Measurements from ENCODE around the gene BEND6. TPM values are rescaled to one million over a fixed set of nuclear protein-coding genes. Genes with fewer than 3 reads are reported as not detected.

BEND6 gene
- total and polyA plus RNA-seq, 4 donors: 2.3 to 5.5 (median 3.1) TPM

- WGBS, 2 donors: 91 to 98% methylated on average over 1 of the region's 1 CpG
- H3K36me3 ChIP-seq (ENCODE audit: control insufficient read depth in 1 of 2, insufficient read depth in 2 of 2, low read length in 1 of 2): no peaks in the 10 kb centered on the region
- no peaks in the 10 kb centered on the region for H3K4me1 ChIP-seq (ENCODE audit: control insufficient read depth in 1 of 2, insufficient read depth in 2 of 2, low read length in 2 of 2)
- no peak overlapping the region for H3K4me3 ChIP-seq (ENCODE audit: low read length in 2 of 2)
- no peak overlapping the region for H3K27ac ChIP-seq (ENCODE audit: low read depth in 1 of 2, low read length in 2 of 2)
- intact Hi-C loops (cut with DNase I): no loop called here
- H3K27me3 ChIP-seq (ENCODE audit: control insufficient read depth in 1 of 2, insufficient read depth in 2 of 2, low read length in 1 of 2): no peaks in the 10 kb centered on the region
- DNase-seq: no peak
- no peak for ATAC-seq (ENCODE audit: low FRiP score)
- no peaks in the 10 kb centered on the region for H3K9me3 ChIP-seq (ENCODE audit: control insufficient read depth, low read length)
Measured at GRCh38 chr6:56978530-56978929, 23.6 kb downstream of the BEND6 start.

GRCh38 chr6:56984361-56984760, 29.5 kb downstream of the BEND6 start:
- Histone ChIP-seq H3K9me3 (ENCODE audit: control insufficient read depth, low read length) (no peaks in the 10 kb centered on the region), H3K27ac (ENCODE audit: low read depth in 1 of 2, low read length in 2 of 2) (no peak overlapping the region), H3K4me1 (ENCODE audit: control insufficient read depth in 1 of 2, insufficient read depth in 2 of 2, low read length in 2 of 2) (no peaks in the 10 kb centered on the region), H3K4me3 (ENCODE audit: low read length in 2 of 2) (no peak overlapping the region), H3K36me3 (ENCODE audit: control insufficient read depth in 1 of 2, insufficient read depth in 2 of 2, low read length in 1 of 2) (no peaks in the 10 kb centered on the region), H3K27me3 (ENCODE audit: control insufficient read depth in 1 of 2, insufficient read depth in 2 of 2, low read length in 1 of 2) (no peaks in the 10 kb centered on the region)
- WGBS, 2 donors: 83 to 86% methylated on average over 5 of the region's 5 CpGs
- no peak for DNase-seq
- no peak for ATAC-seq (ENCODE audit: low FRiP score)
- intact Hi-C loops (cut with DNase I): no loop called here

- Histone ChIP-seq H3K4me1 (ENCODE audit: control insufficient read depth in 1 of 2, insufficient read depth in 2 of 2, low read length in 2 of 2) (no peaks in the 10 kb centered on the region), H3K36me3 (ENCODE audit: control insufficient read depth in 1 of 2, insufficient read depth in 2 of 2, low read length in 1 of 2) (no peaks in the 10 kb centered on the region), H3K9me3 (ENCODE audit: control insufficient read depth, low read length) (no peaks in the 10 kb centered on the region), H3K27ac (ENCODE audit: low read depth in 1 of 2, low read length in 2 of 2) (no peak overlapping the region), H3K4me3 (ENCODE audit: low read length in 2 of 2) (no peak overlapping the region), H3K27me3 (ENCODE audit: control insufficient read depth in 1 of 2, insufficient read depth in 2 of 2, low read length in 1 of 2) (no peaks in the 10 kb centered on the region)
- DNase-seq (no peak), ATAC-seq (ENCODE audit: low FRiP score) (no peak)
- intact Hi-C loops (cut with DNase I): no loop called here
- WGBS, 2 donors: 90 to 96% methylated on average over 2 of the region's 2 CpGs
Measured at GRCh38 chr6:56984884-56985283, 30.0 kb downstream of the BEND6 start.

GRCh38 chr6:56986611-56987010, 31.7 kb downstream of the BEND6 start:
- DNase-seq (no peak), ATAC-seq (ENCODE audit: low FRiP score) (no peak)
- Histone ChIP-seq H3K4me1 (ENCODE audit: control insufficient read depth in 1 of 2, insufficient read depth in 2 of 2, low read length in 2 of 2) (no peaks in the 10 kb centered on the region), H3K4me3 (ENCODE audit: low read length in 2 of 2) (no peak overlapping the region), H3K27me3 (ENCODE audit: control insufficient read depth in 1 of 2, insufficient read depth in 2 of 2, low read length in 1 of 2) (no peaks in the 10 kb centered on the region), H3K36me3 (ENCODE audit: control insufficient read depth in 1 of 2, insufficient read depth in 2 of 2, low read length in 1 of 2) (no peaks in the 10 kb centered on the region), H3K9me3 (ENCODE audit: control insufficient read depth, low read length) (no peaks in the 10 kb centered on the region), H3K27ac (ENCODE audit: low read depth in 1 of 2, low read length in 2 of 2) (no peak overlapping the region)
- 14 to 15% methylated on average over 1 of the region's 1 CpG for WGBS, 2 donors
- intact Hi-C loops (cut with DNase I): no loop called here

GRCh38 chr6:56988145-56988544, 33.2 kb downstream of the BEND6 start:
- Histone ChIP-seq H3K36me3 (ENCODE audit: control insufficient read depth in 1 of 2, insufficient read depth in 2 of 2, low read length in 1 of 2) (no peaks in the 10 kb centered on the region), H3K9me3 (ENCODE audit: control insufficient read depth, low read length) (no peaks in the 10 kb centered on the region), H3K27me3 (ENCODE audit: control insufficient read depth in 1 of 2, insufficient read depth in 2 of 2, low read length in 1 of 2) (no peaks in the 10 kb centered on the region), H3K4me1 (ENCODE audit: control insufficient read depth in 1 of 2, insufficient read depth in 2 of 2, low read length in 2 of 2) (no peaks in the 10 kb centered on the region), H3K4me3 (ENCODE audit: low read length in 2 of 2) (no peak overlapping the region), H3K27ac (ENCODE audit: low read depth in 1 of 2, low read length in 2 of 2) (no peak overlapping the region)
- intact Hi-C loops (cut with DNase I): no loop called here
- 89% methylated on average over 10 of the region's 10 CpGs for WGBS, 2 donors
- ATAC-seq (ENCODE audit: low FRiP score) (no peak), DNase-seq (no peak)

GRCh38 chr6:56992036-56992435, 37.1 kb downstream of the BEND6 start:
- Histone ChIP-seq H3K4me3 (ENCODE audit: low read length in 2 of 2) (no peak overlapping the region), H3K4me1 (ENCODE audit: control insufficient read depth in 1 of 2, insufficient read depth in 2 of 2, low read length in 2 of 2) (no peaks in the 10 kb centered on the region), H3K36me3 (ENCODE audit: control insufficient read depth in 1 of 2, insufficient read depth in 2 of 2, low read length in 1 of 2) (no peaks in the 10 kb centered on the region), H3K9me3 (ENCODE audit: control insufficient read depth, low read length) (no peaks in the 10 kb centered on the region), H3K27me3 (ENCODE audit: control insufficient read depth in 1 of 2, insufficient read depth in 2 of 2, low read length in 1 of 2) (no peaks in the 10 kb centered on the region), H3K27ac (ENCODE audit: low read depth in 1 of 2, low read length in 2 of 2) (no peak overlapping the region)
- ATAC-seq (ENCODE audit: low FRiP score) (no peak), DNase-seq (no peak)
- intact Hi-C loops (cut with DNase I): no loop called here
- WGBS, 2 donors: 54 to 60% methylated on average over 2 of the region's 2 CpGs

GRCh38 chr6:56992703-56993102, 37.8 kb downstream of the BEND6 start:
- DNase-seq (no peak), ATAC-seq (ENCODE audit: low FRiP score) (no peak)
- Histone ChIP-seq H3K27me3 (ENCODE audit: control insufficient read depth in 1 of 2, insufficient read depth in 2 of 2, low read length in 1 of 2) (no peaks in the 10 kb centered on the region), H3K4me3 (ENCODE audit: low read length in 2 of 2) (no peak overlapping the region), H3K36me3 (ENCODE audit: control insufficient read depth in 1 of 2, insufficient read depth in 2 of 2, low read length in 1 of 2) (no peaks in the 10 kb centered on the region), H3K4me1 (ENCODE audit: control insufficient read depth in 1 of 2, insufficient read depth in 2 of 2, low read length in 2 of 2) (no peaks in the 10 kb centered on the region), H3K27ac (ENCODE audit: low read depth in 1 of 2, low read length in 2 of 2) (no peak overlapping the region), H3K9me3 (ENCODE audit: control insufficient read depth, low read length) (no peaks in the 10 kb centered on the region)
- WGBS, 2 donors: 63 to 81% methylated on average over 1 of the region's 1 CpG
- intact Hi-C loops (cut with DNase I): no loop called here

- DNase-seq (no peak), ATAC-seq (ENCODE audit: low FRiP score) (no peak)
- WGBS, 2 donors: 78 to 82% methylated on average over 3 of the region's 3 CpGs
- peaks cover 4% of the 10 kb centered on the region for H3K9me3 ChIP-seq (ENCODE audit: control insufficient read depth, low read length)
- H3K4me1 ChIP-seq (ENCODE audit: control insufficient read depth in 1 of 2, insufficient read depth in 2 of 2, low read length in 2 of 2): no peaks in the 10 kb centered on the region
- intact Hi-C loops (cut with DNase I): no loop called here
- no peak overlapping the region for H3K4me3 ChIP-seq (ENCODE audit: low read length in 2 of 2)
- no peak overlapping the region for H3K27ac ChIP-seq (ENCODE audit: low read depth in 1 of 2, low read length in 2 of 2)
- no peaks in the 10 kb centered on the region for H3K36me3 ChIP-seq (ENCODE audit: control insufficient read depth in 1 of 2, insufficient read depth in 2 of 2, low read length in 1 of 2)
- H3K27me3 ChIP-seq (ENCODE audit: control insufficient read depth in 1 of 2, insufficient read depth in 2 of 2, low read length in 1 of 2): no peaks in the 10 kb centered on the region
Measured at GRCh38 chr6:56995347-56995902, 40.5 kb downstream of the BEND6 start.

GRCh38 chr6:56996401-56996800, 41.5 kb downstream of the BEND6 start:
- 67 to 70% methylated on average over 1 of the region's 1 CpG for WGBS, 2 donors
- H3K27me3 ChIP-seq (ENCODE audit: control insufficient read depth in 1 of 2, insufficient read depth in 2 of 2, low read length in 1 of 2): no peaks in the 10 kb centered on the region
- no peaks in the 10 kb centered on the region for H3K4me1 ChIP-seq (ENCODE audit: control insufficient read depth in 1 of 2, insufficient read depth in 2 of 2, low read length in 2 of 2)
- H3K27ac ChIP-seq (ENCODE audit: low read depth in 1 of 2, low read length in 2 of 2): no peak overlapping the region
- DNase-seq (no peak), ATAC-seq (ENCODE audit: low FRiP score) (no peak)
- no peaks in the 10 kb centered on the region for H3K36me3 ChIP-seq (ENCODE audit: control insufficient read depth in 1 of 2, insufficient read depth in 2 of 2, low read length in 1 of 2)
- H3K4me3 ChIP-seq (ENCODE audit: low read length in 2 of 2): no peak overlapping the region
- peaks cover 4% of the 10 kb centered on the region for H3K9me3 ChIP-seq (ENCODE audit: control insufficient read depth, low read length)
- intact Hi-C loops (cut with DNase I): no loop called here
